ENCODE results near the gene RIT1.

RIT1 gene

DNA sequence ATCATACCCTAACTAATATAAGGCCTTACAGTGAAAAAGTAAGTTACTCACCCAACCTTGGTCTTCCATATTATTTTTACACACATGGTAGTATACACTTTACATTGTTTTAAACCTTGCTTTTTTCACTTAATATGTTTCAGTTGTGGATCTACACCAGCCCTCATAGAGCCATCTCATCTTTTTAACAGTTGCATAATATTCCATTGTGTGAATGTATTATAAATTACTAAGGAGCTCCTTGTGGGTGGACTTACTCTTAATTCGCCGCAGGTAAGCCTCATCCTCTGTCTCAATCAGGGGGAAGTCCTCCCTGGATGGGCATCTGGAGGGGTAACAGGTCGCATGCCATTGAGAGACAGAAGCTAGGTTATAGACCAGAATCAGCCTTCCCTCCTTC, 43.5 kb upstream of the RIT1 start:
- Histone ChIP-seq H4K20me1 (ENCODE audit: insufficient read depth, low read length) (no peaks in the 10 kb centered on the region), H2AFZ (ENCODE audit: low read length) (no peak overlapping the region), H3F3A (ENCODE audit: insufficient read depth, low read length) (no peaks in the 10 kb centered on the region), H3K27me3 (ENCODE audit: insufficient read depth, low read length) (no peaks in the 10 kb centered on the region), H3K9me2 (ENCODE audit: low read depth, low read length) (no peaks in the 10 kb centered on the region), H3K9ac (ENCODE audit: low read length) (no peak overlapping the region), H3K79me2 (ENCODE audit: insufficient read depth, low read length) (no peaks in the 10 kb centered on the region), H3K9me3 (ENCODE audit: low read length) (no peaks in the 10 kb centered on the region), H3K27ac (ENCODE audit: low read depth, low read length, poor library complexity, severe bottlenecking) (no peak overlapping the region), H3K4me1 (ENCODE audit: insufficient read depth, low read length, severe bottlenecking) (peaks cover 10% of the 10 kb centered on the region), H3K4me2 (ENCODE audit: low read length) (no peak overlapping the region), H3K36me3 (ENCODE audit: insufficient read depth, low read length) (peaks cover 98% of the 10 kb centered on the region), H3K4me3 (ENCODE audit: low read depth, low read length, poor library complexity, severe bottlenecking) (no peak overlapping the region)
- TF ChIP-seq EZH2 (IDR thresholded peaks at IDR 0.05; ENCODE audit: borderline replicate concordance, low read length): no peak
- TF ChIP-seq, protein P1, sequence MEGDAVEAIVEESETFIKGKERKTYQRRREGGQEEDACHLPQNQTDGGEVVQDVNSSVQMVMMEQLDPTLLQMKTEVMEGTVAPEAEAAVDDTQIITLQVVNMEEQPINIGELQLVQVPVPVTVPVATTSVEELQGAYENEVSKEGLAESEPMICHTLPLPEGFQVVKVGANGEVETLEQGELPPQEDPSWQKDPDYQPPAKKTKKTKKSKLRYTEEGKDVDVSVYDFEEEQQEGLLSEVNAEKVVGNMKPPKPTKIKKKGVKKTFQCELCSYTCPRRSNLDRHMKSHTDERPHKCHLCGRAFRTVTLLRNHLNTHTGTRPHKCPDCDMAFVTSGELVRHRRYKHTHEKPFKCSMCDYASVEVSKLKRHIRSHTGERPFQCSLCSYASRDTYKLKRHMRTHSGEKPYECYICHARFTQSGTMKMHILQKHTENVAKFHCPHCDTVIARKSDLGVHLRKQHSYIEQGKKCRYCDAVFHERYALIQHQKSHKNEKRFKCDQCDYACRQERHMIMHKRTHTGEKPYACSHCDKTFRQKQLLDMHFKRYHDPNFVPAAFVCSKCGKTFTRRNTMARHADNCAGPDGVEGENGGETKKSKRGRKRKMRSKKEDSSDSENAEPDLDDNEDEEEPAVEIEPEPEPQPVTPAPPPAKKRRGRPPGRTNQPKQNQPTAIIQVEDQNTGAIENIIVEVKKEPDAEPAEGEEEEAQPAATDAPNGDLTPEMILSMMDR (IDR thresholded peaks at IDR 0.05; ENCODE audit: low read length): no peak

GRCh38 chr1:155952505-155952890, 41.3 kb upstream of the RIT1 start:
- Histone ChIP-seq H3K4me1 (ENCODE audit: insufficient read depth, low read length, severe bottlenecking) (peaks cover 13% of the 10 kb centered on the region), H3K9me2 (ENCODE audit: low read depth, low read length) (no peaks in the 10 kb centered on the region), H4K20me1 (ENCODE audit: insufficient read depth, low read length) (no peaks in the 10 kb centered on the region), H3K27me3 (ENCODE audit: insufficient read depth, low read length) (no peaks in the 10 kb centered on the region), H3K4me3 (ENCODE audit: low read depth, low read length, poor library complexity, severe bottlenecking) (no peak overlapping the region), H3K27ac (ENCODE audit: low read depth, low read length, poor library complexity, severe bottlenecking) (no peak overlapping the region), H3K9me3 (ENCODE audit: low read length) (no peaks in the 10 kb centered on the region), H3F3A (ENCODE audit: insufficient read depth, low read length) (no peaks in the 10 kb centered on the region), H3K9ac (ENCODE audit: low read length) (no peak overlapping the region), H3K4me2 (ENCODE audit: low read length) (no peak overlapping the region), H3K79me2 (ENCODE audit: insufficient read depth, low read length) (no peaks in the 10 kb centered on the region), H2AFZ (ENCODE audit: low read length) (no peak overlapping the region), H3K36me3 (ENCODE audit: insufficient read depth, low read length) (peaks cover 95% of the 10 kb centered on the region)
- TF ChIP-seq, protein P1 (IDR thresholded peaks at IDR 0.05; ENCODE audit: low read length): no peak
- no peak for TF ChIP-seq EZH2 (IDR thresholded peaks at IDR 0.05; ENCODE audit: borderline replicate concordance, low read length)

- H3K4me2 ChIP-seq (ENCODE audit: low read length): no peak overlapping the region
- H3K27ac ChIP-seq (ENCODE audit: low read depth, low read length, poor library complexity, severe bottlenecking): no peak overlapping the region
- no peaks in the 10 kb centered on the region for H4K20me1 ChIP-seq (ENCODE audit: insufficient read depth, low read length)
- no peaks in the 10 kb centered on the region for H3K79me2 ChIP-seq (ENCODE audit: insufficient read depth, low read length)
- H3K9ac ChIP-seq (ENCODE audit: low read length): no peak overlapping the region
- H3K4me3 ChIP-seq (ENCODE audit: low read depth, low read length, poor library complexity, severe bottlenecking): no peak overlapping the region
- H3K36me3 ChIP-seq (ENCODE audit: insufficient read depth, low read length): peaks cover 95% of the 10 kb centered on the region
- no peak overlapping the region for H2AFZ ChIP-seq (ENCODE audit: low read length)
- H3K27me3 ChIP-seq (ENCODE audit: insufficient read depth, low read length): no peaks in the 10 kb centered on the region
- H3K9me3 ChIP-seq (ENCODE audit: low read length): no peaks in the 10 kb centered on the region
- no peaks in the 10 kb centered on the region for H3K9me2 ChIP-seq (ENCODE audit: low read depth, low read length)
- TF ChIP-seq, protein P1 (IDR thresholded peaks at IDR 0.05; ENCODE audit: low read length): no peak
- no peak for TF ChIP-seq EZH2 (IDR thresholded peaks at IDR 0.05; ENCODE audit: borderline replicate concordance, low read length)
- peaks cover 18% of the 10 kb centered on the region for H3K4me1 ChIP-seq (ENCODE audit: insufficient read depth, low read length, severe bottlenecking)
- no peaks in the 10 kb centered on the region for H3F3A ChIP-seq (ENCODE audit: insufficient read depth, low read length)
Observed at GRCh38 chr1:155951753-155952504, 40.8 kb upstream of the RIT1 start.

Data from OCI-LY1 (cell line).